BLaER1 (cell line): ENCODE measurements around the gene OR56A3.

Experiments used
- H3K27ac ChIP-seq: shearing (Covaris generic); formaldehyde crosslinking; 2 replicates; pipeline ENCODE4 v1.8.1; 2022
- H3K27me3 ChIP-seq: shearing (Covaris generic); formaldehyde crosslinking; 2 replicates; pipeline ENCODE4 v1.8.1; 2022
- H3K36me3 ChIP-seq: shearing (Covaris generic); formaldehyde crosslinking; 2 replicates; pipeline ENCODE4 v1.8.1; 2022
- H3K4me1 ChIP-seq: shearing (Covaris generic); formaldehyde crosslinking; 2 replicates; pipeline ENCODE4 v1.8.1; 2022
- H3K4me2 ChIP-seq: shearing (Covaris generic); formaldehyde crosslinking; 2 replicates; pipeline ENCODE4 v1.8.1; 2022
- H3K4me3 ChIP-seq: shearing (Covaris generic); formaldehyde crosslinking; 2 replicates; pipeline ENCODE4 v1.8.1; 2022
- H3K9ac ChIP-seq: shearing (Covaris generic); formaldehyde crosslinking; 2 replicates; pipeline ENCODE4 v1.8.1; 2022
- H3K9me3 ChIP-seq: shearing (Covaris generic); formaldehyde crosslinking; 2 replicates; pipeline ENCODE4 v1.8.1; 2022
- H4K20me1 ChIP-seq: shearing (Covaris generic); formaldehyde crosslinking; 2 replicates; pipeline ENCODE4 v1.8.1; 2022
- Cebpa-rat ChIP-seq: shearing (Covaris generic); IDR thresholded peaks from 2 replicates; pipeline ENCODE4 v1.8.1; 2022

OR56A3 gene, protein sequence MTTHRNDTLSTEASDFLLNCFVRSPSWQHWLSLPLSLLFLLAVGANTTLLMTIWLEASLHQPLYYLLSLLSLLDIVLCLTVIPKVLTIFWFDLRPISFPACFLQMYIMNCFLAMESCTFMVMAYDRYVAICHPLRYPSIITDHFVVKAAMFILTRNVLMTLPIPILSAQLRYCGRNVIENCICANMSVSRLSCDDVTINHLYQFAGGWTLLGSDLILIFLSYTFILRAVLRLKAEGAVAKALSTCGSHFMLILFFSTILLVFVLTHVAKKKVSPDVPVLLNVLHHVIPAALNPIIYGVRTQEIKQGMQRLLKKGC

DNA sequence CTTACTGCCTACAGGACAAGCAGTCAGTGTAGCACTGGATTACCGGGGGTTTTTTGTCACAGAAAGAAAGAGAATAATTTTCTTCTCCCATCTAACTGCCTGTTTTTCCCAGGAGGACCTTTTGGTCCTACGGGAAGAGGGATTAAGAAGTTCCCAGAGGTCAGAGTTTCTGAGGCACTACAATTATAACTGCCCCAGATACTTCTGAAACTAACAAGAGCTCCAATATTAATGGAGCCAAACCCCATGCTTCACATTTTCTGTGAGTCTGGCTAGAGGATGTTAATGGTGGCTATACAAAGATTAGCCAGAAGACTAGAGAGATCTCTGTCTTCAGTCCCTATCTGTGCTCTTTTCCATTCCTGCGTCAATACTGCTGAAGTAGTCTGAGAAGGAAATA is at the start of gene OR56A3:
TSS of gene OR56A3 (plus strand) at position 301 of the 400 bp plus-strand sequence. CDS start 5,096 bp downstream, outside the sequence.
- Histone ChIP-seq H3K9me3 (peaks cover 16% of the 10 kb centered on the region), H3K36me3 (no peaks in the 10 kb centered on the region), H3K27ac (no peak within 1 kb of the TSS), H3K4me3 (no peak within 1 kb of the TSS), H3K4me2 (no peak within 1 kb of the TSS), H4K20me1 (no peaks in the 10 kb centered on the region), H3K4me1 (no peaks in the 10 kb centered on the region), H3K9ac (no peak within 1 kb of the TSS), H3K27me3 (no peaks in the 10 kb centered on the region)
- no peak for TF ChIP-seq Cebpa-rat

GRCh38 chr11:5892908-5893307 is 49.1 kb upstream of the OR56A3 start, which contains the start of gene OR52E5:
OR52E5 (plus strand) TSS chr11:5893208; CDS start chr11:5900777, 7,569 bp downstream.
- H3K27me3 ChIP-seq, result no peaks in the 10 kb centered on the region
- no peak within 1 kb of the TSS for H3K4me2 ChIP-seq
- no peak within 1 kb of the TSS for H3K9ac ChIP-seq
- no peaks in the 10 kb centered on the region for H4K20me1 ChIP-seq
- no peak within 1 kb of the TSS for H3K4me3 ChIP-seq
- no peak within 1 kb of the TSS for H3K27ac ChIP-seq
- TF ChIP-seq Cebpa-rat, result no peak
- no peaks in the 10 kb centered on the region for H3K9me3 ChIP-seq
- no peaks in the 10 kb centered on the region for H3K4me1 ChIP-seq
- no peaks in the 10 kb centered on the region for H3K36me3 ChIP-seq

DNA sequence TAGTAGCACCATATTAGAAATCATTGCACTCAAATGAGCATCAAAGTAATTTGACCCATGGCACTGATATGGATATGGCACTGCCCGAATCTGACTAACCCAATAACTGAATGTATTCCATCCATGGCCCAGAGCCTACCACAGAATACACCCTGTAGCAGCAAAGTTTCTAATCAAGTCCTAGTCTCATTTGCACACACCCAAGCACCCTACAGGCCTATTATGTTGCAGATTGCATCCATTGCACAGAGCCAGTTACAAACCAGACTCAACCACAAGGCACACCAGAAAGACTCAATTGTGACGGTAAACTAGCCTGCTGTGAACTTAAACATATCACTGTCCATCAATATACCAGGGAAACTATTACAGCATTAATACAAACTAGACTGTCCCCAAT is 42.5 kb upstream of the OR56A3 start:
- Histone ChIP-seq H3K4me1 (no peaks in the 10 kb centered on the region), H3K27ac (no peak overlapping the region), H3K9ac (no peak overlapping the region), H3K4me2 (no peak overlapping the region), H3K4me3 (no peak overlapping the region), H4K20me1 (no peaks in the 10 kb centered on the region), H3K36me3 (no peaks in the 10 kb centered on the region), H3K9me3 (no peaks in the 10 kb centered on the region), H3K27me3 (no peaks in the 10 kb centered on the region)
- TF ChIP-seq Cebpa-rat, result no peak

GRCh38 chr11:5910540-5910939 is 31.5 kb upstream of the OR56A3 start:
- Histone ChIP-seq H3K9ac (no peak overlapping the region), H3K4me3 (no peak overlapping the region), H3K9me3 (peaks cover 7% of the 10 kb centered on the region; the same call in 1 of the 2 replicates), H3K27me3 (no peaks in the 10 kb centered on the region), H3K4me2 (no peak overlapping the region), H3K36me3 (no peaks in the 10 kb centered on the region), H4K20me1 (no peaks in the 10 kb centered on the region), H3K4me1 (no peaks in the 10 kb centered on the region), H3K27ac (no peak overlapping the region)
- TF ChIP-seq Cebpa-rat, result no peak

GRCh38 chr11:5922749-5923426 is 19.2 kb upstream of the OR56A3 start:
- Histone ChIP-seq H3K9me3 (no peaks in the 10 kb centered on the region), H3K36me3 (no peaks in the 10 kb centered on the region), H3K4me1 (no peaks in the 10 kb centered on the region), H3K4me2 (no peak overlapping the region), H3K27ac (no peak overlapping the region), H3K4me3 (no peak overlapping the region), H3K9ac (no peak overlapping the region), H4K20me1 (no peaks in the 10 kb centered on the region), H3K27me3 (no peaks in the 10 kb centered on the region)
- TF ChIP-seq Cebpa-rat, result no peak

DNA sequence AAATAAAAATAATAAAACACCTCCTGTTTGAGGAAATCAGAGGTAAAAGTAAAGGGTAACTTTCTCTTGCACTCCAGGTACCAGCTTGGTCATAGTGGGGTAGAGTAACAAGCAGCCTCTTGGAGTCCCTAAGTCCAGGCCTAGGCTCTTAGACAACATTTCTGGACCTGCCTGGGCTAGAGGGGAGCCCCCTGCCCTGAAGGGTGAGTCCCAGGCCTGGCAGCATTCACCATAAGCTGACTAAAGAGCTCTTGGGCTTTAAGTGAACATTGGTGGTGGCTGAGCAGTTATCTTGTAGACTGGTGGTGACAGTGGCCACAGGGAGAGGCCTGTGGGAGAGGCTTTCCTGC is 18.6 kb upstream of the OR56A3 start:
- H3K36me3 ChIP-seq, result no peaks in the 10 kb centered on the region
- H3K4me1 ChIP-seq, result no peaks in the 10 kb centered on the region
- no peak overlapping the region for H3K27ac ChIP-seq
- peaks cover 3% of the 10 kb centered on the region; the same call in 1 of the 2 replicates for H3K9me3 ChIP-seq
- no peaks in the 10 kb centered on the region for H4K20me1 ChIP-seq
- H3K4me3 ChIP-seq, result no peak overlapping the region
- no peaks in the 10 kb centered on the region for H3K27me3 ChIP-seq
- no peak overlapping the region for H3K9ac ChIP-seq
- no peak overlapping the region for H3K4me2 ChIP-seq
- TF ChIP-seq Cebpa-rat, result no peak

DNA sequence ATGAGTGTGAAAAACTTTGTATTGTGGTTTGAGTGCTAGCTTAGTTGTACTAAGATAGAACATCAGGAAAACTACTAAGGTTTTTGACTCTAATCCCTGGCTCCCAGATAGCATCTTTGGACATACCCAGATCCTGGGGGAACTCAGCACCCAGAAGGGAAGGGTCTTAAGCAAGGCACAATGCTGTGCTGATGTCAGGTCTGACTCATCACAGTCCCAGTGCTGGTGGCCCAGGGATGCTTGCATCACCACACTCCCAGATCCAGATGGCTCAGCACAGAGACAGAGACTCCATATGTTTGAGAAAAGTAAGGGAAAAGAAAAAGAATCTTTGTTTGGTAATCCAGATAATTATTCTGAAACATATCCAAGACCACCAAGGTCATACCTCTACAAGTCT is 18.3 kb upstream of the OR56A3 start:
- Histone ChIP-seq H4K20me1 (no peaks in the 10 kb centered on the region), H3K4me3 (no peak overlapping the region), H3K36me3 (no peaks in the 10 kb centered on the region), H3K4me2 (no peak overlapping the region), H3K9ac (no peak overlapping the region), H3K9me3 (peaks cover 7% of the 10 kb centered on the region), H3K4me1 (no peaks in the 10 kb centered on the region), H3K27me3 (no peaks in the 10 kb centered on the region), H3K27ac (no peak overlapping the region)
- no peak for TF ChIP-seq Cebpa-rat

- H3K4me3 ChIP-seq, result no peak overlapping the region
- peaks cover 38% of the 10 kb centered on the region for H3K9me3 ChIP-seq
- TF ChIP-seq Cebpa-rat, result no peak
- H3K27ac ChIP-seq, result no peak overlapping the region
- no peaks in the 10 kb centered on the region for H3K36me3 ChIP-seq
- H3K9ac ChIP-seq, result no peak overlapping the region
- no peaks in the 10 kb centered on the region for H3K27me3 ChIP-seq
- no peak overlapping the region for H3K4me2 ChIP-seq
- H3K4me1 ChIP-seq, result no peaks in the 10 kb centered on the region
- H4K20me1 ChIP-seq, result no peaks in the 10 kb centered on the region
Observed at GRCh38 chr11:5928271-5928670, 13.8 kb upstream of the OR56A3 start.

DNA sequence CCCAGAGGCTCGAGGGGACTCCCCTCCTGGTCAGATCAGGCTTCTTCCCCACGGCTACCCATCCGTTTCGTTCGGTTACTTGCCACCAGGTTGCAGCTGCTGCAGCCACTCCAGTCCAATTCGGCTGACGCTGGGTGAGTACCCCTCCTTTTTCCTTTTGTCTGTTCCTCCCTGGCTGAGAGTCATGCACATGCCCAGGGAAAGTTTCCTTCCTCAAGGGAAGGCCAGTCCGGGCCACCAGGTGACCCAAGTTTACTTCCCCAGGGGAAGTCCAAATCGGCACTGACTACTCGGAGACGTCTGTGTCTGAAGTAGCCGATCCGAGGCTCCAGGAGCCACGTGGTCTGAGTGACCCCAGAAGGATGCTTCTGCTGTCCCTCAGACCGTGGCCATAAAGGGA is 13.2 kb upstream of the OR56A3 start:
- no peak overlapping the region for H3K4me3 ChIP-seq
- no peak overlapping the region for H3K4me2 ChIP-seq
- H4K20me1 ChIP-seq, result no peaks in the 10 kb centered on the region
- no peaks in the 10 kb centered on the region for H3K36me3 ChIP-seq
- H3K27ac ChIP-seq, result no peak overlapping the region
- H3K9ac ChIP-seq, result no peak overlapping the region
- no peaks in the 10 kb centered on the region for H3K27me3 ChIP-seq
- H3K9me3 ChIP-seq, result peaks cover 38% of the 10 kb centered on the region
- H3K4me1 ChIP-seq, result no peaks in the 10 kb centered on the region
- no peak for TF ChIP-seq Cebpa-rat

DNA sequence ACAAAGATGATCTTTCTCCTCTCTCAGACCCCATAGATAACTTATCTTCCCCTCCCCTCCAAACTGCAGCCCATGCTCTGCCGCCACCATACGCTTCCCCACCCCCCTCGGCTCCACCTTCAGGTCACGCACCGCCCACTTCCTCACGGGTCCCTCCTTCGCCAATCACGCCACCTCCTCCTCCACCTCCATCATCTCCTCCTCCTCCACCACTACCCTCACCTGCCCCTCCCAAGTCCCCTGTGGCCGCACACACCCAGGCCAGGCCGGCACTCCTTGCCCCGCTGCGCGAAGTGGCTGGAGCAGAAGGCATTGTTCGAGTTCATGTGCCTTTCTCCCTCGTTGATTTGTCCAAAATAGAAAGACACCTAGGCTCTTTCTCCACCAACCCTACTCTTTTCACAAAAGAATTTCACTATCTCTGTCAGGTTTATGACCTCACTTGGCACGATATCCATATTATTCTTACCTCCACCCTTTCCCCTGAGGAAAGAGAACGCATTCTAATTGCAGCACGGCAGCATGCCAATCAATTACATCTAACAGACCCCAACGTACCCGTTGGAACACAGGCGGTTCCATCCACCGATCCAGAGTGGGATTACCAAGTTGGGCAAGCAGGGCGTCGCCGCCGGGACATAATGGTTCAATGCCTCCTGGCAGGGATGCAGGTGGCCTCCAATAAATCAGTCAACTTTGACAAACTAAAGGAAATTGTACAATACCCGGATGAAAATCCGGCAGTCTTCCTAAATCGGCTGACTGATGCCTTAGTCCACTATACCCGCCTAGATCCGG is 12.3 kb upstream of the OR56A3 start:
- H3K4me1 ChIP-seq, result no peaks in the 10 kb centered on the region

More for the DNA sequence above, 12.3 kb upstream of the OR56A3 start:
- no peak overlapping the region for H3K9ac ChIP-seq
- TF ChIP-seq Cebpa-rat, result no peak
- no peak overlapping the region for H3K27ac ChIP-seq
- H3K4me2 ChIP-seq, result no peak overlapping the region
- H3K36me3 ChIP-seq, result no peaks in the 10 kb centered on the region
- no peaks in the 10 kb centered on the region for H4K20me1 ChIP-seq
- no peaks in the 10 kb centered on the region for H3K27me3 ChIP-seq
- H3K4me3 ChIP-seq, result no peak overlapping the region
- peaks cover 38% of the 10 kb centered on the region for H3K9me3 ChIP-seq
